H1 (cell line): Measurements from ENCODE around the gene TNNC1. TPM values are rescaled to one million over a fixed set of nuclear protein-coding genes. Genes with fewer than 3 reads are reported as not detected.

Experiments used
- BCL11A ChIP-seq, 2 experiments: IDR thresholded peaks; one replicate each; pipeline ENCODE4 v1.6.1; 2011; ENCODE audit warnings: low read depth in 2 of 2, low read length in 2 of 2, mild to moderate bottlenecking in 2 of 2
- CBX5 ChIP-seq: fragments of 300-800, 300-1000 bp; sonication (generic); IDR thresholded peaks from 2 replicates; pipeline ENCODE4 v1.7.1; 2016; ENCODE audit warnings: antibody characterized with exemption, low read length, low read depth
- CEBPB ChIP-seq: IDR thresholded peaks from 2 replicates; pipeline ENCODE4 v1.6.1; 2012; ENCODE audit warnings: low read depth, low read length
- JUN ChIP-seq: IDR thresholded peaks from 2 replicates; pipeline ENCODE4 v1.6.1; 2011; ENCODE audit warnings: low read depth, mild to moderate bottlenecking, improper control_type of control experiment, low read length
- NRF1 ChIP-seq: IDR thresholded peaks from 2 replicates; pipeline ENCODE4 v1.6.1; 2011; ENCODE audit warnings: mild to moderate bottlenecking, low read depth, low read length, improper control_type of control experiment
- SAP30 ChIP-seq: fragments of 300-600 bp; sonication (generic); IDR thresholded peaks from 2 replicates; pipeline ENCODE4 v1.7.1; 2012; ENCODE audit warnings: low read length, moderate library complexity, mild to moderate bottlenecking, inconsistent platforms; ENCODE audit not compliant: insufficient read depth, insufficient replicate concordance
- SRF ChIP-seq: IDR thresholded peaks from 2 replicates; pipeline ENCODE4 v1.6.1; 2011; ENCODE audit warnings: mild to moderate bottlenecking, low read depth, low read length, moderate library complexity
- TBP ChIP-seq: IDR thresholded peaks from 2 replicates; pipeline ENCODE4 v1.6.1; 2011; ENCODE audit warnings: low read depth, low read length, improper control_type of control experiment
- polyA plus RNA-seq, 7 experiments: library from polyadenylated mRNA; depleted of rRNA in 3 of 7; stranded (reverse) in 5 of 7; unstranded in 2 of 7; fragments of >200 nt in 5 of 7; fragments of 200-250 nt in 2 of 7; gene quantifications; 1 replicate in 5 of 7; 2 replicates in 1 of 7; 4 replicates in 1 of 7; pipeline versions ENCODE4 v1.2.1 to v1.2.3, GENCODE V29; 2011 to 2013; ENCODE audit warnings: missing spikeins in 2 of 7, mixed read lengths in 2 of 7
- total RNA-seq: library from RNA; stranded (reverse); fragmentation: NEBNext Ultra II Directional; extraction: Animal tissue kit (Norgen Biotek cat#: 25700); gene quantifications from 2 replicates; pipeline ENCODE4 v1.2.1, GENCODE V29; 2021

Gene TNNC1
- total and polyA plus RNA-seq, 2 of the 8 experiments (the other 6 are each of a cell fraction or from before 2014, with no cell fraction given), result 5.8 to 16.4 TPM

- no peak for TF ChIP-seq JUN
- TF ChIP-seq BCL11A (IDR thresholded peaks at IDR 0.05; ENCODE audit: low read depth in 2 of 2, low read length in 2 of 2), result no peak
- no peak for TF ChIP-seq TBP
- TF ChIP-seq NRF1, result no peak
- no peak for TF ChIP-seq SRF
- no peak for TF ChIP-seq SAP30
- no peak for TF ChIP-seq CBX5
- no peak for TF ChIP-seq CEBPB
These were observed 21.1 kb downstream of the TNNC1 start (continued) for GRCh38 chr3:52432691-52433141.
